HG03521 (cell line): Measurements from ENCODE around the gene SETD7.

Experiments
- ATAC-seq: cut with Tn5 transposase; IDR thresholded peaks from one replicate; pipeline ENCODE4 v1.9.1; 2021; ENCODE audit warnings: mild to moderate bottlenecking, moderate library complexity; ENCODE audit not compliant: unreplicated experiment

The SETD7 gene

GRCh38 chr4:139514382-139515059, 41.5 kb downstream of the SETD7 start:
- no peak for ATAC-seq

- no peak for ATAC-seq
Measured at GRCh38 chr4:139511320-139511719, 44.7 kb downstream of the SETD7 start.

GRCh38 chr4:139509727-139510410, 46.1 kb downstream of the SETD7 start:
- no peak for ATAC-seq

GRCh38 chr4:139508581-139509237, 47.3 kb downstream of the SETD7 start:
- no peak for ATAC-seq

GRCh38 chr4:139506774-139507173, 49.2 kb downstream of the SETD7 start:
- ATAC-seq, result no peak

GRCh38 chr4:139503622-139504166, 52.3 kb downstream of the SETD7 start:
- ATAC-seq, result no peak

GRCh38 chr4:139501927-139502899, 53.8 kb downstream of the SETD7 start:
- no peak for ATAC-seq

- no peak for ATAC-seq
Measured at GRCh38 chr4:139501527-139501926, 54.5 kb downstream of the SETD7 start.

GRCh38 chr4:139501117-139501516, 54.9 kb downstream of the SETD7 start:
- no peak for ATAC-seq

- ATAC-seq, result no peak
Measured at GRCh38 chr4:139499186-139499585, 56.8 kb downstream of the SETD7 start.

- ATAC-seq, result no peak
Measured at GRCh38 chr4:139493176-139493575, 62.8 kb downstream of the SETD7 start.

- no peak for ATAC-seq
Measured at GRCh38 chr4:139492429-139492828, 63.6 kb downstream of the SETD7 start.

- ATAC-seq, result no peak
Measured at GRCh38 chr4:139489638-139490037, 66.4 kb downstream of the SETD7 start.

- ATAC-seq, result no peak
Measured at GRCh38 chr4:139488442-139488841, 67.6 kb downstream of the SETD7 start.

- ATAC-seq, result no peak
Measured at GRCh38 chr4:139484783-139485311, 71.2 kb downstream of the SETD7 start.

- no peak for ATAC-seq
Measured at GRCh38 chr4:139483000-139483399, 73.0 kb downstream of the SETD7 start.

GRCh38 chr4:139481465-139481864, 74.6 kb downstream of the SETD7 start:
- ATAC-seq, result no peak

GRCh38 chr4:139476363-139476762, 79.7 kb downstream of the SETD7 start:
- ATAC-seq, result no peak

- ATAC-seq, result no peak
Measured at GRCh38 chr4:139472852-139473251, 83.2 kb downstream of the SETD7 start.

- no peak for ATAC-seq
Measured at GRCh38 chr4:139470997-139471665, 84.9 kb downstream of the SETD7 start.
